KMS-11 (cell line): ENCODE data around the gene LHX4.

Experiments
- H2AFZ ChIP-seq: fragments of 200-600 bp; sonication (generic); 2 replicates; pipeline ENCODE4 v1.6.1; 2016; ENCODE audit warnings: antibody characterized with exemption, mixed run types, low read depth
- H3K27ac ChIP-seq: fragments of 200-600 bp; sonication (generic); 2 replicates; pipeline ENCODE4 v1.6.1; 2016; ENCODE audit warnings: mild to moderate bottlenecking, mixed run types
- H3K27me3 ChIP-seq: fragments of 200-600 bp; sonication (generic); 2 replicates; pipeline ENCODE4 v1.6.1; 2017; ENCODE audit warnings: mild to moderate bottlenecking, low read depth, mixed run types, moderate library complexity; ENCODE audit not compliant: insufficient read depth
- H3K36me3 ChIP-seq: fragments of 200-600 bp; sonication (generic); 2 replicates; pipeline ENCODE4 v1.6.1; 2017; ENCODE audit warnings: mild to moderate bottlenecking, mixed run types; ENCODE audit not compliant: insufficient read depth
- H3K4me1 ChIP-seq: fragments of 200-600 bp; sonication (generic); 2 replicates; pipeline ENCODE4 v1.6.1; 2016; ENCODE audit warnings: mild to moderate bottlenecking, low read depth, mixed run types; ENCODE audit not compliant: poor library complexity, severe bottlenecking
- H3K4me2 ChIP-seq: fragments of 200-600 bp; sonication (generic); 2 replicates; pipeline ENCODE4 v1.7.0; 2016; ENCODE audit warnings: mild to moderate bottlenecking, mixed run types
- H3K4me3 ChIP-seq: fragments of 200-600 bp; sonication (generic); IDR thresholded peaks from 2 replicates; pipeline ENCODE4 v1.6.1; 2017; ENCODE audit warnings: low read depth, low read length, mixed read lengths; ENCODE audit not compliant: insufficient read depth
- H3K79me2 ChIP-seq: fragments of 200-600 bp; sonication (generic); 2 replicates; pipeline ENCODE4 v1.6.1; 2016; ENCODE audit warnings: low read depth, mixed run types; ENCODE audit not compliant: insufficient read depth
- H3K9ac ChIP-seq: fragments of 200-600 bp; sonication (generic); 2 replicates; pipeline ENCODE4 v1.6.1; 2016; ENCODE audit warnings: mild to moderate bottlenecking, mixed run types
- H4K20me1 ChIP-seq: fragments of 200-600 bp; sonication (generic); 2 replicates; pipeline ENCODE4 v1.6.1; 2016; ENCODE audit warnings: mild to moderate bottlenecking, mixed run types; ENCODE audit not compliant: insufficient read depth
- CTCF ChIP-seq: fragments of 200-600 bp; sonication (generic); conservative IDR thresholded peaks from 2 replicates; pipeline ENCODE4 v1.6.1; 2017; ENCODE audit warnings: low read depth, mild to moderate bottlenecking, antibody characterized with exemption, low read length, moderate library complexity, mixed read lengths

Gene LHX4

GRCh38 chr1:180261524-180262155 is 31.6 kb downstream of the LHX4 start:
- Histone ChIP-seq H2AFZ (no peak overlapping the region), H3K27me3 (no peaks in the 10 kb centered on the region), H4K20me1 (no peaks in the 10 kb centered on the region), H3K4me3 (no peak overlapping the region), H3K36me3 (no peaks in the 10 kb centered on the region), H3K4me1 (no peaks in the 10 kb centered on the region), H3K79me2 (no peaks in the 10 kb centered on the region), H3K27ac (no peak overlapping the region), H3K9ac (no peak overlapping the region), H3K4me2 (no peak overlapping the region)
- TF ChIP-seq CTCF = no peak

DNA sequence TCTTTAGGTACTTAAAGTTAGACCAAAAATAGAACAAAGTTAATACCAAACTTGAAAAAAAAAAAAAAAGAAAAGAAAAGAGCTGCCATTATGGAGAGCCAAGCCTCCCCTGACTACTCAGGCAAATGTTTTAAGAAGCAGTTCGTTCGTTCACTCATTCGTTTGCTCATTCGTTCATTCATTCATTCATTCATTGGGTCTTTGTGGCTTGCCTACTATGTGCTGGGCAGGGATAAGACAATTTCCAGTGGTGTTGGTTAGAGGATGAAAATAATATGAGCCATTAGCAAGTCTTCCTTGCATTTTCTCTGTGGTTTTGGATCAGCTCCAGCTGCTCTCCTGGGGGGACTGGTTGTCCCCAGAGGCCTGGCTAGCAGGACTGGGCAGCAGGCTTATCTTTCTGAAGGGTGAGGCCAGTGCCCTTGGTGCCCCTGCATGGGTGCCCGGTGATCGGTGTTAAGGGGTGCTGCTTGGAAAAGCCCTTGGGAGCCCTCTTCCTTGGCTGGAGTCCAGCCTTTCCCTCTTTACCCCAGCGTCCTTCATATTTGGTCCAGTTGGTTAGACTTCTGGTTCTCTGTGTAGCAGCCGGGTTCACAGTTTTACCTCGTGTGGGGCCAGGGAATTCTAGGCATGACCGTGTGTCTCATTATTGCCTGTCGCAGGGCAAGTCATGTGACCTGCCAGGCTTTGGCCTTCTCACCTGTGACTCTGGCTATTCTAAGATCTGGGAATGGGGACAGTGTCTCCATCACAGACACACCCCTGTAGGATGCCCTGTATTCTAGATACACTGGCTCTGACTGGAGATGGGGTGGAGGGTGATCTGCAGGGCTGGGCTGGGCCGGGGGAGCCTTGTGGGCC is 32.8 kb downstream of the LHX4 start:
- Histone ChIP-seq H3K4me2 (no peak overlapping the region), H3K4me1 (no peaks in the 10 kb centered on the region), H3K4me3 (no peak overlapping the region), H2AFZ (no peak overlapping the region), H3K9ac (no peak overlapping the region), H3K79me2 (no peaks in the 10 kb centered on the region), H3K27me3 (no peaks in the 10 kb centered on the region), H3K36me3 (no peaks in the 10 kb centered on the region), H3K27ac (no peak overlapping the region), H4K20me1 (no peaks in the 10 kb centered on the region)
- TF ChIP-seq CTCF = no peak

GRCh38 chr1:180264595-180264994 is 34.5 kb downstream of the LHX4 start:
- H3K27me3 ChIP-seq = no peaks in the 10 kb centered on the region
- no peaks in the 10 kb centered on the region for H3K79me2 ChIP-seq
- no peaks in the 10 kb centered on the region for H3K36me3 ChIP-seq
- TF ChIP-seq CTCF = no peak
- H3K4me3 ChIP-seq = no peak overlapping the region
- H3K27ac ChIP-seq = no peak overlapping the region
- no peak overlapping the region for H3K4me2 ChIP-seq
- H3K4me1 ChIP-seq = no peaks in the 10 kb centered on the region
- no peak overlapping the region for H2AFZ ChIP-seq
- no peak overlapping the region for H3K9ac ChIP-seq
- H4K20me1 ChIP-seq = no peaks in the 10 kb centered on the region

GRCh38 chr1:180265201-180265600 is 35.1 kb downstream of the LHX4 start:
- H3K4me2 ChIP-seq = no peak overlapping the region
- H2AFZ ChIP-seq = no peak overlapping the region
- H3K36me3 ChIP-seq = no peaks in the 10 kb centered on the region
- H3K27me3 ChIP-seq = no peaks in the 10 kb centered on the region
- no peak overlapping the region for H3K27ac ChIP-seq
- no peaks in the 10 kb centered on the region for H4K20me1 ChIP-seq
- no peaks in the 10 kb centered on the region for H3K4me1 ChIP-seq
- H3K4me3 ChIP-seq = no peak overlapping the region
- no peak overlapping the region for H3K9ac ChIP-seq
- TF ChIP-seq CTCF = no peak
- H3K79me2 ChIP-seq = no peaks in the 10 kb centered on the region
